Activated T-helper 9 cell treated with anti-CD3 and anti-CD28 coated beads, Interleukin-2, amount 50 U/mL, for 16 hours (primary cell): ENCODE results near the gene AIM2.
A peak's percentile ranks its signal among the peaks of the same experiment; 100 is the strongest.
"Not testable (repeated sequence)": the region's sequence is repeated elsewhere in the genome, so short reads cannot be mapped to it uniquely, and the experiment has no call there.

Experiments used
- DNase-seq: peaks from one replicate; pipeline ENCODE4 v3.0.0-alpha.2; 2020; ENCODE audit warnings: low read depth

The AIM2 gene

GRCh38 chr1:159076438-159077119, at the start of gene AIM2:
AIM2 (minus strand) TSS chr1:159076766; CDS start chr1:159073499, 3,267 bp downstream.
- DNase-seq, result peak; percentile 56

- DNase-seq, result no peak
Observed at GRCh38 chr1:159123587-159123986, 47.0 kb upstream of the AIM2 start.

GRCh38 chr1:159122005-159122621, 45.5 kb upstream of the AIM2 start:
- no peak for DNase-seq

GRCh38 chr1:159121526-159121925, 45.0 kb upstream of the AIM2 start:
- DNase-seq, result no peak

- DNase-seq, result no peak
Observed at GRCh38 chr1:159120317-159120716, 43.8 kb upstream of the AIM2 start.

GRCh38 chr1:159113596-159114433, 37.2 kb upstream of the AIM2 start:
- no peak for DNase-seq

- DNase-seq, result not testable (repeated sequence)
Observed at GRCh38 chr1:159103021-159103420, 26.5 kb upstream of the AIM2 start.

- no peak for DNase-seq
Observed at GRCh38 chr1:159100589-159100988, 24.0 kb upstream of the AIM2 start.

GRCh38 chr1:159098596-159098995, 22.0 kb upstream of the AIM2 start:
- DNase-seq, result no peak

- DNase-seq, result no peak
Observed at GRCh38 chr1:159092036-159092760, 15.6 kb upstream of the AIM2 start.

GRCh38 chr1:159091607-159092031, 15.1 kb upstream of the AIM2 start:
- DNase-seq, result no peak

- DNase-seq, result no peak
Observed at GRCh38 chr1:159091180-159091560, 14.6 kb upstream of the AIM2 start.

GRCh38 chr1:159090286-159091179, 14.0 kb upstream of the AIM2 start:
- no peak for DNase-seq

- no peak for DNase-seq
Observed at GRCh38 chr1:159089184-159089791, 12.7 kb upstream of the AIM2 start.

GRCh38 chr1:159088546-159089183, 12.1 kb upstream of the AIM2 start:
- DNase-seq, result no peak

- DNase-seq, result no peak
Observed at GRCh38 chr1:159088050-159088449, 11.5 kb upstream of the AIM2 start.

- no peak for DNase-seq
Observed at GRCh38 chr1:159084867-159085266, 8.3 kb upstream of the AIM2 start.

- DNase-seq, result no peak
Observed at GRCh38 chr1:159084152-159084551, 7.6 kb upstream of the AIM2 start.

GRCh38 chr1:159083013-159083412, 6.4 kb upstream of the AIM2 start:
- no peak for DNase-seq

- no peak for DNase-seq
Observed at GRCh38 chr1:159081626-159082025, 5.1 kb upstream of the AIM2 start.
